Adrenal gland (tissue), 5 donors: ENCODE measurements around the gene KRTAP9-7.
"Not testable (repeated sequence)": the region's sequence is repeated elsewhere in the genome, so short reads cannot be mapped to it uniquely, and the experiment has no call there.

ENCODE experiments used
- POLR2A ChIP-seq, 2 donors: fragments of 450-650 bp; IDR thresholded peaks; one replicate each; pipeline ENCODE4 v1.6.1; 2017; ENCODE audit warnings: antibody characterized with exemption in 2 of 2, mild to moderate bottlenecking in 2 of 2, moderate library complexity in 1 of 2
- TF ChIP-seq, protein P1 (sequence below), 6 experiments: fragments of 450-650 bp in 4 of 6; fragments of 200-600 bp in 2 of 6; sonication (generic) in 1 of 6; IDR thresholded peaks; 1 replicate in 5 of 6; 2 replicates in 1 of 6; pipeline versions ENCODE4 v1.5.1 to v1.8.0; 2016 to 2021; ENCODE audit warnings: antibody characterized with exemption in 6 of 6, mild to moderate bottlenecking in 2 of 6, moderate library complexity in 1 of 6
- donor health status: DM: no; HTN: no; CAD: no.

DNA sequence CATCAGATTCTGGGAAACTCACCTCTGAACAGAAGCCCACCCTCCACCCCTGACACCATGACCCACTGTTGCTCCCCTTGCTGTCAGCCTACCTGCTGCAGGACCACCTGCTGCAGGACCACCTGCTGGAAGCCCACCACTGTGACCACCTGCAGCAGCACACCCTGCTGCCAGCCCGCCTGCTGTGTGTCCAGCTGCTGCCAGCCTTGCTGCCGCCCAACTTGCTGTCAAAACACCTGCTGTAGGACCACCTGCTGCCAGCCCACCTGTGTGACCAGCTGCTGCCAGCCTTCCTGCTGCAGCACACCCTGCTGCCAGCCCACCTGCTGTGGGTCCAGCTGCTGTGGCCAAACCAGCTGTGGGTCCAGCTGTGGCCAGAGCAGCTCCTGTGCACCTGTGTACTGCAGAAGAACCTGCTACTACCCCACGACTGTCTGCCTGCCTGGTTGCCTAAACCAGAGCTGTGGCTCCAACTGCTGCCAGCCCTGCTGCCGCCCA, 48.9 kb upstream of the KRTAP9-7 start, which contains the start of gene KRTAP9-2:
- TF ChIP-seq, protein P1, sequence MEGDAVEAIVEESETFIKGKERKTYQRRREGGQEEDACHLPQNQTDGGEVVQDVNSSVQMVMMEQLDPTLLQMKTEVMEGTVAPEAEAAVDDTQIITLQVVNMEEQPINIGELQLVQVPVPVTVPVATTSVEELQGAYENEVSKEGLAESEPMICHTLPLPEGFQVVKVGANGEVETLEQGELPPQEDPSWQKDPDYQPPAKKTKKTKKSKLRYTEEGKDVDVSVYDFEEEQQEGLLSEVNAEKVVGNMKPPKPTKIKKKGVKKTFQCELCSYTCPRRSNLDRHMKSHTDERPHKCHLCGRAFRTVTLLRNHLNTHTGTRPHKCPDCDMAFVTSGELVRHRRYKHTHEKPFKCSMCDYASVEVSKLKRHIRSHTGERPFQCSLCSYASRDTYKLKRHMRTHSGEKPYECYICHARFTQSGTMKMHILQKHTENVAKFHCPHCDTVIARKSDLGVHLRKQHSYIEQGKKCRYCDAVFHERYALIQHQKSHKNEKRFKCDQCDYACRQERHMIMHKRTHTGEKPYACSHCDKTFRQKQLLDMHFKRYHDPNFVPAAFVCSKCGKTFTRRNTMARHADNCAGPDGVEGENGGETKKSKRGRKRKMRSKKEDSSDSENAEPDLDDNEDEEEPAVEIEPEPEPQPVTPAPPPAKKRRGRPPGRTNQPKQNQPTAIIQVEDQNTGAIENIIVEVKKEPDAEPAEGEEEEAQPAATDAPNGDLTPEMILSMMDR (IDR thresholded peaks at IDR 0.05), result not testable (repeated sequence)
- TF ChIP-seq POLR2A (IDR thresholded peaks at IDR 0.05), result not testable (repeated sequence)
